K562 (cell line): ENCODE results near the gene MYL9.

ENCODE experiments used
- CTCF ChIP-seq, 3 experiments: IDR thresholded peaks in 2 of 3; conservative IDR thresholded peaks in 1 of 3; 2 replicates each; pipeline ENCODE4 v1.5.1; 2011 to 2012; ENCODE audit warnings: low read length in 3 of 3, mild to moderate bottlenecking in 3 of 3, control low read depth in 2 of 3, improper control_type of control experiment in 1 of 3, inconsistent platforms in 1 of 3, low read depth in 1 of 3, mixed read lengths in 1 of 3, moderate library complexity in 1 of 3; ENCODE audit not compliant: insufficient read depth in 2 of 3
- GTF2F1 ChIP-seq: IDR thresholded peaks from 2 replicates; pipeline ENCODE4 v1.6.1; 2011; ENCODE audit warnings: low read depth, low read length, improper control_type of control experiment
- NFRKB ChIP-seq: fragments of 450-650 bp; IDR thresholded peaks from 2 replicates; pipeline ENCODE4 v1.6.1; 2016; ENCODE audit warnings: low read depth
- POLR2G ChIP-seq: fragments of 200-400 bp; formaldehyde crosslinking; IDR thresholded peaks from 2 replicates; pipeline ENCODE4 v1.6.1; 2017; ENCODE audit warnings: low read depth, mild to moderate bottlenecking, antibody characterized with exemption, low read length, moderate library complexity
- POU5F1 ChIP-seq: fragments of 150-350 bp; IDR thresholded peaks from 2 replicates; pipeline ENCODE4 v1.6.1; 2014; ENCODE audit warnings: borderline replicate concordance, low read length, low read depth, mild to moderate bottlenecking; ENCODE audit not compliant: partially characterized antibody
- RAD21 ChIP-seq, 2 experiments: fragments of 250-450 bp in 1 of 2; fragments of 450-650 bp in 1 of 2; sonication (Bioruptor Pico) in 1 of 2; formaldehyde crosslinking in 1 of 2; IDR thresholded peaks in 1 of 2; conservative IDR thresholded peaks in 1 of 2; 2 replicates each; pipeline versions ENCODE4 v1.4.0 to v1.8.0; 2020 to 2022; ENCODE audit warnings: mild to moderate bottlenecking in 2 of 2, moderate library complexity in 1 of 2
- RBM22 ChIP-seq: fragments of 200-400 bp; formaldehyde crosslinking; IDR thresholded peaks from 2 replicates; pipeline ENCODE4 v1.6.1; 2018; ENCODE audit warnings: low read length, low read depth; ENCODE audit not compliant: poor library complexity, severe bottlenecking
- RUNX1 ChIP-seq: sonication (generic); IDR thresholded peaks from 2 replicates; pipeline ENCODE4 v1.6.1; 2016; ENCODE audit warnings: antibody characterized with exemption, low read depth
- SRSF9 ChIP-seq: fragments of 200-400 bp; formaldehyde crosslinking; IDR thresholded peaks from 2 replicates; pipeline ENCODE4 v1.6.1; 2017; ENCODE audit warnings: low read depth, low read length, borderline replicate concordance
- ZBTB7A ChIP-seq: IDR thresholded peaks from 2 replicates; pipeline ENCODE4 v1.6.1; 2011; ENCODE audit warnings: low read depth, mild to moderate bottlenecking, low read length, moderate library complexity, borderline replicate concordance; ENCODE audit not compliant: control insufficient read depth
- ZNF121 ChIP-seq: sonication (generic); formaldehyde crosslinking; conservative IDR thresholded peaks from 2 replicates; pipeline ENCODE4 v1.8.0; 2022; ENCODE audit warnings: missing genetic modification reagents
- ZNF511 ChIP-seq: sonication (generic); formaldehyde crosslinking; IDR thresholded peaks from 2 replicates; pipeline ENCODE4 v1.8.0; 2022; ENCODE audit warnings: mild to moderate bottlenecking, missing genetic modification reagents
- TF ChIP-seq, protein P1 (sequence below): sonication (generic); formaldehyde crosslinking; IDR thresholded peaks from 2 replicates; pipeline ENCODE4 v1.9.0; 2022; ENCODE audit warnings: mild to moderate bottlenecking, missing genetic modification reagents
- TF ChIP-seq, protein P2 (sequence below): fragments of 450-650 bp; IDR thresholded peaks from 2 replicates; pipeline ENCODE4 v1.6.1; 2016; ENCODE audit warnings: antibody characterized with exemption

GRCh38 chr20:36574366-36575135 is 33.2 kb downstream of the MYL9 start:
- TF ChIP-seq, protein P1, sequence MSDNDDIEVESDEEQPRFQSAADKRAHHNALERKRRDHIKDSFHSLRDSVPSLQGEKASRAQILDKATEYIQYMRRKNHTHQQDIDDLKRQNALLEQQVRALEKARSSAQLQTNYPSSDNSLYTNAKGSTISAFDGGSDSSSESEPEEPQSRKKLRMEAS (CRISPR knock-in tag), result peak; percentile 96
- TF ChIP-seq POLR2G (peak; percentile 88), ZNF511 (CRISPR knock-in tag) (no peak), CTCF (IDR thresholded peaks at IDR 0.05 in 2 of 3, conservative IDR thresholded peaks at IDR 0.05 in 1 of 3; ENCODE audit: insufficient read depth in 2 of 3, low read depth in 1 of 3, low read length in 3 of 3) (no peak; a peak in 1 of 6 replicates), GTF2F1 (no peak), POU5F1 (no peak), NFRKB (no peak), SRSF9 (no peak), RAD21 (CRISPR knock-in tag; conservative IDR thresholded peaks at IDR 0.05 in 1 of 2, IDR thresholded peaks at IDR 0.05 in 1 of 2) (no peak), ZNF121 (CRISPR knock-in tag) (no peak), RBM22 (peak; percentile 48), ZBTB7A (no peak), RUNX1 (no peak)
- TF ChIP-seq, protein P2, sequence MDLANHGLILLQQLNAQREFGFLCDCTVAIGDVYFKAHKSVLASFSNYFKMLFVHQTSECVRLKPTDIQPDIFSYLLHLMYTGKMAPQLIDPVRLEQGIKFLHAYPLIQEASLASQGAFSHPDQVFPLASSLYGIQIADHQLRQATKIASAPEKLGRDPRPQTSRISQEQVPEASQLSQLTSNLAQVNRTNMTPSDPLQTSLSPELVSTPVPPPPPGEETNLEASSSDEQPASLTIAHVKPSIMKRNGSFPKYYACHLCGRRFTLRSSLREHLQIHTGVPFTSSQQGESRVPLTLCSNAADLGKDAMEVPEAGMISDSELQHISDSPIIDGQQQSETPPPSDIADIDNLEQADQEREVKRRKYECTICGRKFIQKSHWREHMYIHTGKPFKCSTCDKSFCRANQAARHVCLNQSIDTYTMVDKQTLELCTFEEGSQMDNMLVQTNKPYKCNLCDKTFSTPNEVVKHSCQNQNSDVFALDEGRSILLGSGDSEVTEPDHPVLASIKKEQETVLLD, result peak; percentile 78
